GM21723 (cell line): ENCODE results near the gene RANBP3L.

Source experiments
- ATAC-seq: cut with Tn5 transposase; IDR thresholded peaks from one replicate; pipeline ENCODE4 v1.9.1; 2021; ENCODE audit warnings: mild to moderate bottlenecking, moderate library complexity; ENCODE audit not compliant: unreplicated experiment

RANBP3L gene

GRCh38 chr5:36246036-36246800 is 55.5 kb downstream of the RANBP3L start:
- ATAC-seq = no peak

DNA sequence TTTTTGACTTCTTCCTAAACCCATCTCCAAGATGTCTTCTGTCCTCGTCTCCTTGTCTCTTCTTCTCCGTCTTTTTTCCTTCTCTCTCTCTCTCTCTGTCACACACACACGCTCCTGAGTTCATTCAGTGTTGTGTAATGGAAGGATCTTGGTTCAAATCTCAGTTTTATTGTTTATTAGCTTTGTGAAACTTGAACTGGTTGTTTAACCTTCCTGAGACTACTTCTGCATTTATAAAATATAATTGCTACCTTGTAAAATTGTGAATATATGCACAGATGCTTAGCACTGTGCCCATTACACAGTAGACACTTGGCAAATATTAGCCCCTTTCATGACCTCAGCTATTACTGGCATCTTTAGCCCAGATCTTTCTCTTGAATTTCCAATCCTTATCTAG is 57.6 kb downstream of the RANBP3L start:
- ATAC-seq = no peak

- no peak for ATAC-seq
Observed at GRCh38 chr5:36243653-36244052, 58.0 kb downstream of the RANBP3L start.

DNA sequence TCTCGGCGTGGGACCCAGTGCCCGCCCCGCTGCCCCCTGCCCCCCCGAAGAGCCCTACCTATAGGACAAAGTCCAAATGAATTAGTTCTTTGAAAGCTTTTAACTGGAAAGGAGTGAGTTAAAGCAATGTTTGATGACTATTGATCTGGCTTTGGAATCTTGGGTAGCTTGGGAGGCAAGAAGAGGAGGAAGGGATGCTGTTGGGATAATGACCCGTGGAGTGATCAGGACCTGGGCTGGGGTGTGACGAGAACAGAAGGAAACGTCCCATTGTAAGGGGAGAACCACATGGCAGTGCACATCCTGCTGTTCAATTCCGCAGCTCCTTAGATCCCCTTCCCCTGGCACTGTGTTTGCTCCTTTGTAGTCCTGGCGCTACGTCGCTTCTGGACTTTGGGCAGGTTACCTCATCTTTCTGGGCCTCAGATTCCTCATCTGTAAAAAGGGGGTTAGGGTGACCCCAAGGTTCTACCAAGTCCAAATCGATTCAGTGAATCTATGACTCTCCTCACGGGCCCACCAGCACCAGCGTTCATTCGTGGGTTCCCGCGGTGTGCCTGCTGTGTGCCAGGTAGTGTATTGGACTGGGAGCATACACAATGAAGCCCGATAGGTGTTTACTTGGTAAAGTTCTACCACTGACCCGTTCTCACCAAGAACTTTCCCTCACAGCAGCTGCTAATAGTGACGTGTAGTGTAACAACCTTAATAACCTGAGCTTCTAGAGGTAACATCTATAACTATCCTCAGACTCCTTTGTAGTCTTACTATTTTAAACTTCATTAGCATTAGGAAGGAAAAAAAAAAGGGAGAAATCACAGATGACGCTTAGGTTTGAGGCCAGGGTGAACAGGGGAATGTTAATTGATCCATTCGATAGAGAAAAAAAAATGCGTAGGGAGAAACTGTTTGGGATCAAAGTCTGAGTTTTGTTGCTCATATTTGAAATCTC is 58.9 kb downstream of the RANBP3L start:
- ATAC-seq = no peak

DNA sequence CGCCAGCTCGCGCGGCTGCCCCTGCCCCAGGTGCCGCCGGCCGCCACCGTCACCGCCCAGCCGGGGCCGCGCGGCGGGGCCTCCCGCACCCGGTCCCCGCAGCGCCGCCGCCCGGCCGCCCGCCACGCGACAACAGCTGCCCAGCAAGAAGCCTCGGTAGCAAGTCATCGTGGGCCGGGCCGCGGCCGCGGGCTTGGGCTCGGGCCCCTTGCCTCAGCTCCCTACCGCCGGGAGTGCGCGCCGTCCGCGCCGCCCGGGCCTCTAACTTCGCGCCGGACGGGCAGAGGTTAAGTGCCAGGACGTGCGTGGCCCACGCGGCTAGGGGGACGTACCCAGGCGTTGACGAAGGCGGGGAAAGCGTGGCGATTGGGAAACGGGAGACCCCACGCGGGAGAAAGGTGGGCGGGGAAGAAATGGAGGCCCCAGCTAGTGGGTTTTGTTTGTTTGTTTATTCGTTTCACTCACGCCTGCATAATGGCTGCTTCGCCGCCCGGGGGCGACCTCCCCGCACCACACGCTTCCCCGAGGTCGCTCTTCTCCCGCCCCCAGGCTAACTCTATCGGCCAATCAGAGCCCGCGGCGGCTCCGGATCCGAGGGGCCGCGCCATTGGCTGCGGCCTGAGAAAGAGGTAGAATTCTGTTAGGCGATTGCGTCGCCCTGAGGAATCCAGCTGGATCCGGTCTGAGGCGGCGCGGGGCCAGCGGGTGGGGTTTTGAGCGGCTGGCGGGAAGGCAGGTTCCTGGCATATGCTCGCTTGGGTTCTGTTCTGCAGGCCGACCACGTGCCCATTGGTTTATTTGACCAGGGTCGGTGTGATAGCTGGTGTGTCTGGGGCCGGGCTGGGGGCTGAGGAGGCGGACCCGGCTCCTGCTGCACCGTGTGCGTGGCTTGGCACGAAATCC is 59.8 kb downstream of the RANBP3L start, which contains the start of gene NADK2:
TSS of gene NADK2 (minus strand) at position 295 of the 903 bp plus-strand sequence. CDS start at position 168, 127 bp downstream.
- peak; percentile 89 for ATAC-seq

GRCh38 chr5:36240779-36241630 is 60.7 kb downstream of the RANBP3L start:
- peak; percentile 37 for ATAC-seq

DNA sequence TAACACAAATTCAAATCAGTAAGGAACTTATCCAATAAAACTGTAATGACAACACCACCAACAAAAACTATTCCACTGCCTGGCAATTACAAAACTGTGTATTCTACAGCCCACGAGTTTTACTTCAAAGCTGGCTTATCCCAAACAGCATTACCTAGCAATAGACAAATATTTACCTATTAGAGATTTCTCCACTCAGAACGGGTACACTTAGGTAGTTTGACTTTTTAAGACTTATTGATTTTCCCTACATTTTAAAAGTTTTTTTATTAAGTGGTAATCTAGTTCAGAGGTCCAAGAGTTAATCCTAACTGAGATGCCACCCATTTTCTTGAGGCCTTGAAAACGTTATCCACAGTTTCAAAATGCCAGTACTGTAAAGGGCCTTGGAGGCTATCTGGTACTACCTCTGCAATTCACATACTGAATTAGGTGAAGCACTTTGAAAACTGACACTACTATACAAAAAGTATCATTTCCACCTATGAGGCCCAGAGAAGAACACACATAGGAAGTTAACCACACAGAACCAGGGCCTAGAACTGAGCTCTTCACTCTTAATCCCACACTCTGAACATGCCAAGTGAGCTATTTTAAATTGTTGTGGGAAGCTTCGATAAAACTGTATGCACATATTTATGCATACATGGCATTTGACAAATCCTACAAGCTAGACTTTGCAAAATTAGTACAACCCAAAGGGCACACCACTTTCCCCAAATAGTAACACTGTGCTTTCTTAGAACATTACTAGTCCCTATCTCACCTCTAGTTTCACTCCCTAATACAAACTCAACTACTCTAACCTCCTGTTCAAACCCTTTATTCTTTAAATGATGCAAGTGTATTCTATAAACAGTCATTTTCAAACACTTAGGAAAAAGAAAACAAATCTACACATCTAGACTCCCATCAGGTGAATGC is 62.1 kb downstream of the RANBP3L start:
- no peak for ATAC-seq

DNA sequence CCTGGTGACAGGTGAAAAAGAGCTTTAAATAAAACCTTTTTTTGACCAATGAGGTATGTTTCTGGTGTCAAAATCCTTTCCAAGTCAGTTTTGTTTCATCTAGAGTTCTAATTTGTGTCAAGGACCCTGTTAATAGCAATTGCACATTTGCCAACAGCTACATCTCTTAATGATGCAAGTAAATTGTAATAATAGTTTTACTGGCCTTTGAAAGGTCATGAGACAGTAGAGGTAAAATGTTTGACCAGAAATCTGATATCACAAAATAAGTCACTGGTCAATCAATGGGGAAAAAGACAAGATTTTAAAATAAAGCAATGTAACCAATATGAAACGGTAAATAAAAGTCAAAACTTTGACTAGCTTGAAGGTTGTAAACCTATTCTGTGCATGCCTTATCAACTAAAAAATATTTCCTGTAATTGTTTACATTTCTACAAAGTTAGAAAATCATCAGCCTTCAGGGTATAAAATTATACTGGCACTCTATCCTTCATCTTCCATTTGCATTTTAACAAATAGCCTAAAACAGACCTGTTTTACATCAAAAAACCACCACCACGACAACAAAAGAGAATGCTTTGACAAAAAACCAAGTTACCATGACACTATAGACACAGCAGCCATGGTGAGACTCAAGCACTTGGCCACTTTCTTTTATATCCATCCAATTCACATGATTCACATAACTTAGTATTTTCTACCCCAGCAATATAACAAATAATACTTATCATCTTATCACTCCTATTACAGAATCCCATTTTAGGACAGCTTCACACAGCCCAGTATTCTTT is 63.0 kb downstream of the RANBP3L start:
- no peak for ATAC-seq

GRCh38 chr5:36237751-36238150 is 64.0 kb downstream of the RANBP3L start:
- ATAC-seq = no peak

- no peak for ATAC-seq
Observed at GRCh38 chr5:36236801-36237200, 64.9 kb downstream of the RANBP3L start.

GRCh38 chr5:36232533-36232932 is 69.2 kb downstream of the RANBP3L start:
- no peak for ATAC-seq

DNA sequence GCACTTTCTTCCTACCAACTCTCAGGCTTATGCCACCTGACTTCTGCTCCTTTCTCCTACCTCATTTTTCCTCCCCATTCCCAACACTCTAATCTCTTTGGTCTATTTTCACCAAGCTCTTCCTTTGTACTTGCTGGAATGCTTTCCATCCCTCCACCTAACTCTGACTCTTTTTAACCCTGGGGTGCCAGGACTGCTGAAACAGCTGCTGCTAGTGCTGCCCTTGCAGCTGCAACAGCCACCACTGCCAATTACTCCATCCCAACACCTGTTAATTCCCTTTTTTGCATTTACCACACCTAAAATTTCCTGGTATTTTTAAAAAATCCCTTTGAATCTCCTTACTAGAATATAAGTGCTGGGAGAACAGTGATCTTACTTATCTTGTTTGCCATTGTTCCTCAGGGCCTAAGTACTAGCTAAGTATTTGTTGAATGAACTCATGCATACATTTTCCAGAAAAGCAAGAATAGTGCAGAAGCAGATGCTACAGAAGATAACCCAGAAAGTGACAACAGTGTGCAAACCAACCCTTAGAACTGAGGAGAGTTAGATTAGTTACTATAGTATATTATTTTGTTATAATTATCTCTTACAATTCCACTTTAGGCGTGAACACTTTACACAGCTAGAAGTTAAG is 71.4 kb downstream of the RANBP3L start:
- ATAC-seq = no peak

GRCh38 chr5:36228505-36228904 is 73.2 kb downstream of the RANBP3L start:
- no peak for ATAC-seq

- no peak for ATAC-seq
Observed at GRCh38 chr5:36227046-36227445, 74.7 kb downstream of the RANBP3L start.

- no peak for ATAC-seq
Observed at GRCh38 chr5:36222620-36223019, 79.1 kb downstream of the RANBP3L start.

GRCh38 chr5:36217988-36218387 is 83.7 kb downstream of the RANBP3L start:
- ATAC-seq = no peak

GRCh38 chr5:36217567-36217966 is 84.1 kb downstream of the RANBP3L start:
- no peak for ATAC-seq
